DOHH2 (cell line): ENCODE measurements around the gene SH3PXD2A.

ENCODE experiments used
- CTCF ChIP-seq: fragments of 200-600 bp; sonication (generic); IDR thresholded peaks from one replicate; pipeline ENCODE4 v1.5.1; 2014; ENCODE audit warnings: antibody characterized with exemption, mild to moderate bottlenecking, low read depth, low read length; ENCODE audit not compliant: poor library complexity, severe bottlenecking
- EZH2phosphoT487 ChIP-seq: fragments of 200-600 bp; sonication (generic); IDR thresholded peaks from 2 replicates; pipeline ENCODE4 v1.6.1; 2017; ENCODE audit warnings: borderline replicate concordance, mild to moderate bottlenecking, antibody characterized with exemption, low read length, moderate library complexity, mixed read lengths

DNA sequence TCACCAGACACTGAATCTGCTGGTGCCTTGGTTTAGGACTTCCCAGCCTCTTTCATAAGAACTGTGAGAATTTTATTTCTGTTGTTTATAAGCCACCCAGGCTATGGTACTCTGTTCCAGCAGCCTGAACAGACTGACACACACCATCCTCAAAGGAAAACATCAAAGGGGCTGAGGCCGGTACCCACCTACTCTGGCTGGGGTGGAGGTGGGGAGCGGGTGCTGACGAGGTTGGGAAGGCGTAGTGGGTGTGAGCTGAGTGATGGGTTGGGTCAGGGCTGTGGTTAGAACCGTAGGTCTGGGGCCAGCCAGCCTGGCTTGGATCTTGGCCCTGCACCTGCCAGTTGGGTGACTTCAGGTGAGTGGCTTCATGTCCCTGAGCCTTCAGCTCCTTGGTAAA is 136.3 kb downstream of the SH3PXD2A start:
- no peak for TF ChIP-seq CTCF
- no peak for TF ChIP-seq EZH2phosphoT487
